ENCODE results near the gene ZNF207.

Gene ZNF207

DNA sequence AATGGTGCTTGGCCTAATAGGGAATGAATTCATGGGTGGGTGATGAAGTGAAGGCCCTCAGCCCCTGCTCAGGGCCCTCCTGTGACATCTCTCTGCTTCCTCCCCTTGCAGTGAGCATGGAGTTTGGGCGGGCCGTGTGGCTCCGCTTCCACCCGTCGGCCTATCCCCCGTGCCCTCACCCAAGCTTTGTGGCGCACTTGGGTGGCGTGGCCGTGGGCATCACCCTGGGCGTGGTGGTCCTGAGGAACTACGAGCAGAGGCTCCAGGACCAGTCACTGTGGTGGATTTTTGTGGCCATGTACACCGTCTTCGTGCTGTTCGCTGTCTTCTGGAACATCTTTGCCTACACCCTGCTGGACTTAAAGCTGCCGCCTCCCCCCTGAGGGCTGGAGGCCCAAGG is 29.1 kb upstream of the ZNF207 start:
- POLR2A ChIA-PET (ENCODE audit: low non-redundant PET): no interaction called here

DNA sequence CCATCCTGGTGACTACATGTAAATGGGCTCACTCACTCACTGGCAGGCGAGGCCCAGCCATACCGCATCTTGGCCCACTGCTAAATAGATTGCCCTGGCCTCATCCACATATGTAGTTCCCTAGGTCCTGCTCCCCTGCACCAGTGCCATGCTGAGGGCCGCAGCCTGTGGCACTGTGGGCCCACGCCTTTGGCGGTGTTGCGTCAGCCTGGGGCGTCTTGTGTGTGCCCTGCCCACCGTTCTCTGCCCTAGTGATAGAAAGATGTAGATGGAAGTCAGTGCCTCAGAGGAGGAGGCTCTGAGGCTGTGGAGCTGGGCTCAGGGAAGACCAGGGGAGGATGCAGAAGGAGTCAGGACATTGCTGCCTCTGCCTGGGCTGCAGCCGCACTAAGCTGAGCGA is 26.9 kb upstream of the ZNF207 start:
- DNase-seq (ENCODE audit: low spot score): no peak
- ChIA-PET CTCF (interaction anchor here (1.5 kb wide), 1 partner anchor 10 kb away, joined by 4 read pairs; no protein-coding TSS in a partner anchor), POLR2A (ENCODE audit: low non-redundant PET) (no interaction called here)
- TF ChIP-seq CTCF (conservative IDR thresholded peaks at IDR 0.05; ENCODE audit: low read depth): no peak
- no peak overlapping the region for H3K27ac ChIP-seq

More for the DNA sequence above, 29.1 kb upstream of the ZNF207 start:
- CTCF ChIA-PET: interaction anchor here (0.6 to 0.7 kb wide), 2 partner anchors 10 to 14 kb away, joined by 3 to 6 read pairs; no protein-coding TSS in a partner anchor
- no peak for TF ChIP-seq CTCF (conservative IDR thresholded peaks at IDR 0.05; ENCODE audit: low read depth)
- H3K27ac ChIP-seq: no peak overlapping the region
- no peak for DNase-seq (ENCODE audit: low spot score)

DNA sequence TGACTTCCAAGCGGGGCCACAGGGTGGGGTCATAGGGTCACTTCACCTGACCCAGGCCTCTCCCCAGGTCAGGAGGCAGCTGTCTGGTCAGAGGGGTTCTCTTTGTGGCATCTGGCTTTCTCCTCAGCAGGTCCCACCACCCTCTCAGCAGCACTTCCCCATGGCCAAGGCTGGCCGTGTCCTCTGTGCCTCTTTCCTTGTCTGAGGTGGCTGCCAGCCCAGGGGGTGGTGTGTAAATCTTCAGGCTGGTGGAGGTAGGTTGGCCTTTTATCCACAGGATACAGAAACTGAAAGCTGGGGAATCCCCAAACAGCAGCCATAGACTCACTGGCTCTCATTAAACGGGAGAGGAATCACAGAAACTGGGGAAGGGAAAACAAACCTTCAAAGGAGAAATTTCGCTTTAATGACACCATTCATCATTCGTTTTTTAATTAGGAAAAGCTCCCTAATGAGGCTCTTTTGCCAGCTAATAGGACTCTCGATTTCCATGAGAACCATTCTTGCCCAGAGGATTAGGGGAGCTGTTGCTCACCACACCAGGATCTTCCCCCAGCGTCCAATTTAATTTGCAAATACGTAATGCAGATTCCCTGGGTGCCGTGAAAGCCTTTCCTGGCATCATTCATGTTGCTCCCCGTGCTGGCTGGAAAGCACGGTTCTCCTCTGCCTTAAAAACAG is 26.0 kb upstream of the ZNF207 start:
- peak; percentile 26 for DNase-seq (ENCODE audit: low spot score)
- POLR2A ChIA-PET (ENCODE audit: low non-redundant PET): no interaction called here
- H3K27ac ChIP-seq: no peak overlapping the region
- CTCF ChIA-PET: interaction anchor here (1.5 kb wide), 1 partner anchor 9 kb away, joined by 4 read pairs; no protein-coding TSS in a partner anchor
- TF ChIP-seq CTCF (conservative IDR thresholded peaks at IDR 0.05; ENCODE audit: low read depth): no peak

DNA sequence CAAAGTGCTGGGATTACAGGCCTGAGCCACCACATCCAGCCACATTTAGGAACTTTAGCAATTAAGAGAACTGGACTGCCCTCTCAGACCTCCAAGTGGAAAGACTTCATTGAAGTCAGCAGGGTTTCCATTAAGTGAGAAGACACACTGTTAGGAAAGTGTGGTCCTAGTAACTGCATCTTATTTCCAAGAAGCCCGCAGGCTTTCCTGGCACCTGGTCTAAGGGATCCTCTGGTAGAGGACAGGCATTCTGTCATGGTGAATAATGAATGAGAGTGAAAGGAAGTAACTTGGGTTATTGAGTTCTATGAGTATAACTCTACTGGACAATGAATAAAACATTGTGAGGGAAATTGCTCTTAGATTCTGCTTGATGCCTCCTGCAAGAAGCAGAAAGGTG is 22.0 kb upstream of the ZNF207 start:
- DNase-seq (ENCODE audit: low spot score): no peak
- ChIA-PET POLR2A (ENCODE audit: low non-redundant PET) (no interaction called here), CTCF (no interaction called here)
- TF ChIP-seq CTCF (conservative IDR thresholded peaks at IDR 0.05; ENCODE audit: low read depth): no peak
- H3K27ac ChIP-seq: no peak overlapping the region

DNA sequence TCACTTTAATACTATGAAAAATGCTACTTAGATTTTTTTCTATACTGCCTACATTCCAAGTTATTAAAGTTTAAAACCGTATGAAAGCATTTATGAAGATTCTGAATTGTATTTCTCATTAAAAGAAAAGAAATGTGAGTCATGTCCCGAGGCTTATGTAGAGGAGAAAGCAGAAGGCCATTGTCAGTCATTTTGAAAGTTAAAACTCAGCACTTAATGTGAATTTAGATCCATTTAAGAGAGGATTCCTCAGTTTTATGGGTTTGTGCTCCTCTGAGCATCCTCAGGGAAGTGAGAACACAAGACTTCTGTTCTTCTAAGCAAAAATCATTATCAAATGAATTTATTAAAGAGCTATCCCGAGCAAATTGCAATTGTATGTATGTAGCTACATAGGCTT is 19.8 kb upstream of the ZNF207 start:
- no peak for DNase-seq (ENCODE audit: low spot score)
- POLR2A ChIA-PET (ENCODE audit: low non-redundant PET): no interaction called here
- CTCF ChIA-PET: interaction anchor here (0.5 to 2.0 kb wide), 3 partner anchors 10 to 18 kb away, joined by 3 to 9 read pairs (median 3); no protein-coding TSS in a partner anchor
- no peak overlapping the region for H3K27ac ChIP-seq
- no peak for TF ChIP-seq CTCF (conservative IDR thresholded peaks at IDR 0.05; ENCODE audit: low read depth)

GRCh38 chr17:32331243-32332040 is 18.5 kb upstream of the ZNF207 start:
- TF ChIP-seq CTCF (conservative IDR thresholded peaks at IDR 0.05; ENCODE audit: low read depth): no peak
- H3K27ac ChIP-seq: no peak overlapping the region
- no peak for DNase-seq (ENCODE audit: low spot score)
- POLR2A ChIA-PET (ENCODE audit: low non-redundant PET): no interaction called here
- CTCF ChIA-PET: interaction anchor here (2.0 kb wide), 1 partner anchor 13 kb away, joined by 9 read pairs; no protein-coding TSS in a partner anchor
